GM12878 (cell line): Measurements from ENCODE around the gene ADGRL3. TPM values are rescaled to one million over a fixed set of nuclear protein-coding genes. Genes with fewer than 3 reads are reported as not detected.

ENCODE experiments used
- ATAC-seq: fragments of 200-7000 bp; cut with Tn5 transposase; 3 replicates; pipeline ENCODE4 v1.9.1; 2020; ENCODE audit warnings: mild to moderate bottlenecking, moderate library complexity
- BruUV-seq: library from RNA; stranded (reverse); fragments of 400-500 nt; replicated peaks from 2 replicates; lab custom pipeline; 2021; lab: Mats Ljungman, UMichigan
- CTCF ChIA-PET: fragments of 300-600 bp; sonication (Branson Sonifier 250); formaldehyde crosslinking; extraction: SDS; loops from one replicate; lab custom pipeline; 2021; ENCODE audit warnings: inconsistent platforms; lab: Yijun Ruan, JAX
- POLR2A ChIA-PET: fragments of 350-600 bp; formaldehyde crosslinking; extraction: SDS; loops from one replicate; lab custom pipeline; 2021; ENCODE audit warnings: inconsistent platforms; lab: Charles Lee
- RAD21 ChIA-PET: fragments of 300-600 bp; sonication (Branson Sonifier 250); formaldehyde crosslinking; loops from one replicate; lab custom pipeline; 2023; ENCODE audit warnings: antibody characterized with exemption; ENCODE audit not compliant: unreplicated experiment; lab: Charles Lee
- SMC1A ChIA-PET: fragments of 300-600 bp; sonication (Branson Sonifier 250); formaldehyde crosslinking; loops from one replicate; lab custom pipeline; 2023; ENCODE audit not compliant: unreplicated experiment, uncharacterized antibody; lab: Charles Lee
- DNase-seq: peaks from one replicate; pipeline ENCODE4 v3.0.0-alpha.2; 2011; ENCODE audit warnings: low read depth, low spot score
- FAIRE-seq: peaks from 3 replicates; lab custom pipeline; 2011; peaks lifted over from hg19 to GRCh38; lab: Jason Lieb, UNC
- H2AFZ ChIP-seq: 2 replicates; pipeline ENCODE4 v1.6.0; 2011; ENCODE audit warnings: low read depth, low read length, control low read depth; ENCODE audit not compliant: control insufficient read depth
- H3K27ac ChIP-seq: 2 replicates; pipeline ENCODE4 v1.5.1; 2011; ENCODE audit warnings: control low read depth; ENCODE audit not compliant: control insufficient read depth, insufficient read depth
- H3K27me3 ChIP-seq, 2 experiments: replicated peaks in 1 of 2; 2 replicates each; pipeline versions ENCODE4 v1.6.0 to v1.6.1; 2011; ENCODE audit warnings: low read length in 1 of 2; ENCODE audit not compliant: control insufficient read depth in 2 of 2, insufficient read depth in 2 of 2
- H3K36me3 ChIP-seq, 2 experiments: 2 replicates each; pipeline ENCODE4 v1.5.1; 2011; ENCODE audit warnings: low read length in 1 of 2; ENCODE audit not compliant: control insufficient read depth in 2 of 2, insufficient read depth in 2 of 2
- H3K4me1 ChIP-seq: 2 replicates; pipeline ENCODE4 v1.6.1; 2011; ENCODE audit warnings: mild to moderate bottlenecking, low read length, moderate library complexity, mixed read lengths; ENCODE audit not compliant: control insufficient read depth, insufficient read depth
- H3K4me2 ChIP-seq: 2 replicates; pipeline ENCODE4 v1.6.0; 2011; ENCODE audit warnings: control low read depth; ENCODE audit not compliant: control insufficient read depth, insufficient read depth
- H3K4me3 ChIP-seq: fragments of 200-600 bp; sonication (generic); 2 replicates; pipeline ENCODE4 v1.5.1; 2016
- H3K79me2 ChIP-seq: 2 replicates; pipeline ENCODE4 v1.6.0; 2011; ENCODE audit warnings: low read length; ENCODE audit not compliant: control insufficient read depth, insufficient read depth
- H3K9ac ChIP-seq: 2 replicates; pipeline ENCODE4 v1.8.0; 2011; ENCODE audit warnings: low read length, control low read depth, mixed read lengths; ENCODE audit not compliant: control insufficient read depth, insufficient read depth
- H3K9me3 ChIP-seq: replicated peaks from 3 replicates; pipeline ENCODE4 v1.5.1; 2011; ENCODE audit warnings: mild to moderate bottlenecking, low read length; ENCODE audit not compliant: control insufficient read depth, insufficient read depth
- H4K20me1 ChIP-seq: 2 replicates; pipeline ENCODE4 v1.6.0; 2011; ENCODE audit not compliant: control insufficient read depth, insufficient read depth
- CBX3 ChIP-seq: fragments of 200-600 bp; sonication (generic); IDR thresholded peaks from 2 replicates; pipeline ENCODE4 v1.6.1; 2016; ENCODE audit warnings: low read depth, borderline replicate concordance
- CTCF ChIP-seq, 3 experiments: IDR thresholded peaks in 2 of 3; conservative IDR thresholded peaks in 1 of 3; 2 replicates each; pipeline ENCODE4 v1.5.1; 2011; ENCODE audit warnings: low read depth in 3 of 3, low read length in 3 of 3, mild to moderate bottlenecking in 3 of 3, control low read depth in 2 of 3, moderate library complexity in 2 of 3, inconsistent platforms in 1 of 3, mixed read lengths in 1 of 3; ENCODE audit not compliant: control insufficient read depth in 2 of 3, insufficient read depth in 1 of 3; ENCODE audit errors: extremely low read depth in 1 of 3
- FOXK2 ChIP-seq: fragments of 450-650 bp; IDR thresholded peaks from 2 replicates; pipeline ENCODE4 v1.6.1; 2017; ENCODE audit warnings: mild to moderate bottlenecking, moderate library complexity
- FOXM1 ChIP-seq: IDR thresholded peaks from 2 replicates; pipeline ENCODE4 v1.6.1; 2012; ENCODE audit warnings: low read depth, mild to moderate bottlenecking, inconsistent platforms, low read length, moderate library complexity
- KAT2A ChIP-seq: conservative IDR thresholded peaks from 2 replicates; pipeline ENCODE4 v1.6.1; 2011; ENCODE audit warnings: low read depth, low read length; ENCODE audit not compliant: control insufficient read depth
- KLF5 ChIP-seq: fragments of 450-650 bp; IDR thresholded peaks from 2 replicates; pipeline ENCODE4 v1.6.1; 2014; ENCODE audit warnings: mild to moderate bottlenecking; ENCODE audit not compliant: partially characterized antibody
- MYB ChIP-seq: fragments of 150-350 bp; IDR thresholded peaks from 2 replicates; pipeline ENCODE4 v1.6.1; 2014; ENCODE audit warnings: mild to moderate bottlenecking, low read depth, low read length, borderline replicate concordance
- NFYB ChIP-seq: IDR thresholded peaks from 2 replicates; pipeline ENCODE4 v1.6.1; 2011; ENCODE audit warnings: low read depth, mild to moderate bottlenecking, low read length, improper control_type of control experiment, moderate library complexity; ENCODE audit not compliant: insufficient read depth
- NKRF ChIP-seq: fragments of 450-650 bp; conservative IDR thresholded peaks from 2 replicates; pipeline ENCODE4 v1.6.1; 2017; ENCODE audit warnings: mild to moderate bottlenecking, moderate library complexity
- PAX5 ChIP-seq: IDR thresholded peaks from 2 replicates; pipeline ENCODE4 v1.6.1; 2011; ENCODE audit warnings: low read depth, low read length, borderline replicate concordance
- RELA ChIP-seq: fragments of 450-650 bp; IDR thresholded peaks from 2 replicates; pipeline ENCODE4 v1.8.0; 2014; ENCODE audit warnings: borderline replicate concordance; ENCODE audit not compliant: partially characterized antibody
- RFX5 ChIP-seq: IDR thresholded peaks from 2 replicates; pipeline ENCODE4 v1.6.1; 2011; ENCODE audit warnings: low read depth, low read length, improper control_type of control experiment
- RUNX3 ChIP-seq: IDR thresholded peaks from 2 replicates; pipeline ENCODE4 v1.6.1; 2012; ENCODE audit warnings: low read length, inconsistent platforms
- SMAD1 ChIP-seq: fragments of 450-650 bp; IDR thresholded peaks from 2 replicates; pipeline ENCODE4 v1.6.1; 2018; ENCODE audit warnings: mild to moderate bottlenecking, low read depth; ENCODE audit not compliant: partially characterized antibody
- TBL1XR1 ChIP-seq: IDR thresholded peaks from 2 replicates; pipeline ENCODE4 v1.6.1; 2012; ENCODE audit warnings: low read depth, low read length, improper control_type of control experiment
- WGBS: methylation state at CpG from one replicate; pipeline ENCODE4 v1.1.6; 2016; ENCODE audit warnings: low lambda C conversion rate; ENCODE audit not compliant: insufficient replicate concordance, insufficient coverage; ENCODE audit errors: missing lambda C conversion rate; 5-methylcytosine and 5-hydroxymethylcytosine counted together
- in situ Hi-C: fragments of 300-500 bp; cut with MboI; formaldehyde crosslinking; loops from 9 replicates; pipeline ENCODE4 v1.14.3; 2018; ENCODE audit warnings: mixed read lengths
- intact Hi-C: fragments of 100-400 bp; cut with micrococcal nuclease; formaldehyde crosslinking; loops from one replicate; pipeline ENCODE4 v1.14.2; 2022; ENCODE audit not compliant: unreplicated experiment
- polyA plus RNA-seq, 11 experiments: library from polyadenylated mRNA; depleted of rRNA in 4 of 11; unstranded in 6 of 11; stranded (reverse) in 5 of 11; fragments of >200 nt; fragmentation: Nextera tagmentation in 4 of 11; fragmentation: Illumina TruSeq in 1 of 11; extraction: Ambion mirVana in 4 of 11; extraction: Trizol in 1 of 11; gene quantifications; 1 replicate in 1 of 11; 2 replicates in 10 of 11; pipeline versions ENCODE4 v1.2.1 to v1.2.3, GENCODE V29; 2011 to 2016; ENCODE audit warnings: inconsistent platforms in 2 of 11, missing spikeins in 2 of 11, low read depth in 1 of 11
- total RNA-seq, 4 experiments: library from RNA; depleted of rRNA in 3 of 4; stranded (reverse); fragments of >200 nt in 3 of 4; fragmentation: Illumina TruSeq in 1 of 4; extraction: Trizol in 1 of 4; gene quantifications; 2 replicates each; pipeline versions ENCODE4 v1.2.1 to v1.2.3, GENCODE V29; 2013 to 2021
- TF ChIP-seq, protein P1 (sequence below): IDR thresholded peaks from 2 replicates; pipeline ENCODE4 v1.6.1; 2012; ENCODE audit warnings: low read depth, low read length, improper control_type of control experiment
- TF ChIP-seq, protein P2 (sequence below): IDR thresholded peaks from 2 replicates; pipeline ENCODE4 v1.6.1; 2011; ENCODE audit warnings: mild to moderate bottlenecking, low read depth, low read length, moderate library complexity; ENCODE audit not compliant: insufficient replicate concordance

Gene ADGRL3
- total and polyA plus RNA-seq, 10 of the 15 experiments (the other 5 are each of a cell fraction or from before 2014, with no cell fraction given): 1.1 TPM; not detected in 9

- ChIA-PET CTCF (interaction anchor here (0.7 to 1.7 kb wide), 7 partner anchors 9 to 61 kb away, joined by 3 to 5 read pairs (median 3); no protein-coding TSS in a partner anchor), RAD21 (interaction anchor here (1.5 to 3.0 kb wide), 2 partner anchors 49 to 90 kb away, joined by 3 to 9 read pairs; no protein-coding TSS in a partner anchor)
- Histone ChIP-seq H3K4me2 (no peak overlapping the region), H3K4me3 (no peak overlapping the region)
- TF ChIP-seq RELA (no peak), FOXK2 (no peak), PAX5 (no peak), CBX3 (no peak), NKRF (no peak), RUNX3 (no peak), RFX5 (no peak), FOXM1 (no peak), CTCF (IDR thresholded peaks at IDR 0.05 in 2 of 3, conservative IDR thresholded peaks at IDR 0.05 in 1 of 3; ENCODE audit: control insufficient read depth in 2 of 3, extremely low read depth in 1 of 3, insufficient read depth in 1 of 3, low read depth in 3 of 3, low read length in 3 of 3) (no peak; a peak in 1 of 6 replicates), SMAD1 (no peak), MYB (no peak), TBL1XR1 (no peak), KAT2A (no peak), NFYB (no peak), KLF5 (no peak)
- TF ChIP-seq, protein P1, sequence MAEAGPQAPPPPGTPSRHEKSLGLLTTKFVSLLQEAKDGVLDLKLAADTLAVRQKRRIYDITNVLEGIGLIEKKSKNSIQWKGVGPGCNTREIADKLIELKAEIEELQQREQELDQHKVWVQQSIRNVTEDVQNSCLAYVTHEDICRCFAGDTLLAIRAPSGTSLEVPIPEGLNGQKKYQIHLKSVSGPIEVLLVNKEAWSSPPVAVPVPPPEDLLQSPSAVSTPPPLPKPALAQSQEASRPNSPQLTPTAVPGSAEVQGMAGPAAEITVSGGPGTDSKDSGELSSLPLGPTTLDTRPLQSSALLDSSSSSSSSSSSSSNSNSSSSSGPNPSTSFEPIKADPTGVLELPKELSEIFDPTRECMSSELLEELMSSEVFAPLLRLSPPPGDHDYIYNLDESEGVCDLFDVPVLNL: no peak
- TF ChIP-seq, protein P2, sequence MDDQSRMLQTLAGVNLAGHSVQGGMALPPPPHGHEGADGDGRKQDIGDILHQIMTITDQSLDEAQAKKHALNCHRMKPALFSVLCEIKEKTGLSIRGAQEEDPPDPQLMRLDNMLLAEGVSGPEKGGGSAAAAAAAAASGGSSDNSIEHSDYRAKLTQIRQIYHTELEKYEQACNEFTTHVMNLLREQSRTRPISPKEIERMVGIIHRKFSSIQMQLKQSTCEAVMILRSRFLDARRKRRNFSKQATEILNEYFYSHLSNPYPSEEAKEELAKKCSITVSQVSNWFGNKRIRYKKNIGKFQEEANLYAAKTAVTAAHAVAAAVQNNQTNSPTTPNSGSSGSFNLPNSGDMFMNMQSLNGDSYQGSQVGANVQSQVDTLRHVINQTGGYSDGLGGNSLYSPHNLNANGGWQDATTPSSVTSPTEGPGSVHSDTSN: no peak
- TF ChIP-seq, all 136 proteins: peak for 0
- intact Hi-C loops: no loop called here
- SMC1A ChIA-PET: interaction anchor here (0.6 to 3.3 kb wide), 6 partner anchors 22 to 281 kb away, joined by 3 to 14 read pairs (median 3); no protein-coding TSS in a partner anchor
- WGBS: 35% methylated on average over 5 of the region's 5 CpGs
- H3K36me3 ChIP-seq: no peaks in the 10 kb centered on the region
- POLR2A ChIA-PET: no interaction called here
- H3K4me1 ChIP-seq: no peaks in the 10 kb centered on the region
- no peak overlapping the region for H2AFZ ChIP-seq
- H3K9me3 ChIP-seq: no peaks in the 10 kb centered on the region
- FAIRE-seq (no peak), DNase-seq (no peak), ATAC-seq (no peak)
- H3K9ac ChIP-seq: no peak overlapping the region
- H4K20me1 ChIP-seq: no peaks in the 10 kb centered on the region
- no TSS peak for BruUV-seq
- no peaks in the 10 kb centered on the region for H3K79me2 ChIP-seq
- no peak overlapping the region for H3K27ac ChIP-seq
- H3K27me3 ChIP-seq: no peaks in the 10 kb centered on the region
- in situ Hi-C loops: no loop called here
Observed at GRCh38 chr4:61590881-61591280, 390.8 kb downstream of the ADGRL3 start.
